Measurements from ENCODE around the gene NFIC.
A peak's percentile ranks its signal among the peaks of the same experiment; 100 is the strongest.

NFIC gene

GRCh38 chr19:3351702-3352447 lies 14.5 kb upstream of the NFIC start:
- H3K36me3 ChIP-seq (ENCODE audit: insufficient read depth, low read length): no peaks in the 10 kb centered on the region
- no peak overlapping the region for H3K9ac ChIP-seq (ENCODE audit: low read length)
- no peak overlapping the region for H3K27ac ChIP-seq (ENCODE audit: low read depth, low read length)
- no peaks in the 10 kb centered on the region for H3K9me3 ChIP-seq (ENCODE audit: low read length)
- H3K4me1 ChIP-seq (ENCODE audit: insufficient read depth, low read length): peaks cover 4% of the 10 kb centered on the region
- H3K4me3 ChIP-seq (ENCODE audit: low read depth in 1 of 2, low read length in 2 of 2): no peak overlapping the region
- H3K27me3 ChIP-seq (ENCODE audit: control insufficient read depth in 1 of 2, insufficient read depth in 2 of 2, low read length in 2 of 2): no peaks in the 10 kb centered on the region

- Histone ChIP-seq H3K36me3 (ENCODE audit: insufficient read depth, low read length) (no peaks in the 10 kb centered on the region), H3K27me3 (ENCODE audit: control insufficient read depth in 1 of 2, insufficient read depth in 2 of 2, low read length in 2 of 2) (no peaks in the 10 kb centered on the region), H3K9me3 (ENCODE audit: low read length) (no peaks in the 10 kb centered on the region), H3K9ac (ENCODE audit: low read length) (no peak overlapping the region), H3K4me3 (ENCODE audit: low read depth in 1 of 2, low read length in 2 of 2) (no peak overlapping the region), H3K4me1 (ENCODE audit: insufficient read depth, low read length) (peaks cover 5% of the 10 kb centered on the region), H3K27ac (ENCODE audit: low read depth, low read length) (no peak overlapping the region)
Observed at GRCh38 chr19:3353493-3353892, 12.9 kb upstream of the NFIC start.

- Histone ChIP-seq H3K4me1 (ENCODE audit: insufficient read depth, low read length) (peaks cover 10% of the 10 kb centered on the region), H3K27ac (ENCODE audit: low read depth, low read length) (no peak overlapping the region), H3K9me3 (ENCODE audit: low read length) (no peaks in the 10 kb centered on the region), H3K4me3 (ENCODE audit: low read depth in 1 of 2, low read length in 2 of 2) (no peak overlapping the region), H3K27me3 (ENCODE audit: control insufficient read depth in 1 of 2, insufficient read depth in 2 of 2, low read length in 2 of 2) (no peaks in the 10 kb centered on the region), H3K36me3 (ENCODE audit: insufficient read depth, low read length) (no peaks in the 10 kb centered on the region), H3K9ac (ENCODE audit: low read length) (no peak overlapping the region)
Observed at GRCh38 chr19:3356805-3357204, 9.6 kb upstream of the NFIC start.

GRCh38 chr19:3357271-3357991 lies 9.0 kb upstream of the NFIC start:
- H3K9ac ChIP-seq (ENCODE audit: low read length): no peak overlapping the region

GRCh38 chr19:3357992-3358688 lies 8.2 kb upstream of the NFIC start:
- no peaks in the 10 kb centered on the region for H3K36me3 ChIP-seq (ENCODE audit: insufficient read depth, low read length)
- H3K27me3 ChIP-seq (ENCODE audit: control insufficient read depth in 1 of 2, insufficient read depth in 2 of 2, low read length in 2 of 2): no peaks in the 10 kb centered on the region
- H3K9ac ChIP-seq (ENCODE audit: low read length): peak overlapping the region; percentile 61
- no peaks in the 10 kb centered on the region for H3K9me3 ChIP-seq (ENCODE audit: low read length)
- H3K4me3 ChIP-seq (ENCODE audit: low read depth in 1 of 2, low read length in 2 of 2): peak overlapping the region; percentile 70 to 79
- H3K27ac ChIP-seq (ENCODE audit: low read depth, low read length): peak overlapping the region; percentile 73
- peaks cover 21% of the 10 kb centered on the region for H3K4me1 ChIP-seq (ENCODE audit: insufficient read depth, low read length)

More at GRCh38 chr19:3357271-3357991, 9.0 kb upstream of the NFIC start:
- H3K27me3 ChIP-seq (ENCODE audit: control insufficient read depth in 1 of 2, insufficient read depth in 2 of 2, low read length in 2 of 2): no peaks in the 10 kb centered on the region
- peak overlapping the region in 1 of 2 donors; percentile 79 for H3K4me3 ChIP-seq (ENCODE audit: low read depth in 1 of 2, low read length in 2 of 2)
- H3K9me3 ChIP-seq (ENCODE audit: low read length): no peaks in the 10 kb centered on the region
- H3K27ac ChIP-seq (ENCODE audit: low read depth, low read length): peak overlapping the region; percentile 59
- H3K36me3 ChIP-seq (ENCODE audit: insufficient read depth, low read length): no peaks in the 10 kb centered on the region
- H3K4me1 ChIP-seq (ENCODE audit: insufficient read depth, low read length): peaks cover 16% of the 10 kb centered on the region

- H3K9me3 ChIP-seq (ENCODE audit: low read length): no peaks in the 10 kb centered on the region
- H3K4me1 ChIP-seq (ENCODE audit: insufficient read depth, low read length): peaks cover 25% of the 10 kb centered on the region
- H3K27me3 ChIP-seq (ENCODE audit: control insufficient read depth in 1 of 2, insufficient read depth in 2 of 2, low read length in 2 of 2): no peaks in the 10 kb centered on the region
- H3K27ac ChIP-seq (ENCODE audit: low read depth, low read length): peak overlapping the region; percentile 73
- H3K9ac ChIP-seq (ENCODE audit: low read length): peak overlapping the region; percentile 61
- H3K36me3 ChIP-seq (ENCODE audit: insufficient read depth, low read length): no peaks in the 10 kb centered on the region
- peak overlapping the region; percentile 70 to 79 for H3K4me3 ChIP-seq (ENCODE audit: low read depth in 1 of 2, low read length in 2 of 2)
Observed at GRCh38 chr19:3358689-3359014, 7.7 kb upstream of the NFIC start.

GRCh38 chr19:3359015-3359918 lies 7.1 kb upstream of the NFIC start:
- Histone ChIP-seq H3K4me3 (ENCODE audit: low read depth in 1 of 2, low read length in 2 of 2) (peak overlapping the region; percentile 75 to 79), H3K36me3 (ENCODE audit: insufficient read depth, low read length) (no peaks in the 10 kb centered on the region), H3K9me3 (ENCODE audit: low read length) (no peaks in the 10 kb centered on the region), H3K27ac (ENCODE audit: low read depth, low read length) (peak overlapping the region; percentile 80), H3K27me3 (ENCODE audit: control insufficient read depth in 1 of 2, insufficient read depth in 2 of 2, low read length in 2 of 2) (no peaks in the 10 kb centered on the region), H3K4me1 (ENCODE audit: insufficient read depth, low read length) (peaks cover 30% of the 10 kb centered on the region), H3K9ac (ENCODE audit: low read length) (peak overlapping the region; percentile 61)

GRCh38 chr19:3359919-3360420 lies 6.4 kb upstream of the NFIC start:
- no peaks in the 10 kb centered on the region for H3K36me3 ChIP-seq (ENCODE audit: insufficient read depth, low read length)
- H3K27me3 ChIP-seq (ENCODE audit: control insufficient read depth in 1 of 2, insufficient read depth in 2 of 2, low read length in 2 of 2): no peaks in the 10 kb centered on the region
- no peaks in the 10 kb centered on the region for H3K9me3 ChIP-seq (ENCODE audit: low read length)
- H3K27ac ChIP-seq (ENCODE audit: low read depth, low read length): peak overlapping the region; percentile 89
- peaks cover 37% of the 10 kb centered on the region for H3K4me1 ChIP-seq (ENCODE audit: insufficient read depth, low read length)
- H3K9ac ChIP-seq (ENCODE audit: low read length): peak overlapping the region; percentile 79
- peak overlapping the region; percentile 75 to 82 for H3K4me3 ChIP-seq (ENCODE audit: low read depth in 1 of 2, low read length in 2 of 2)

- no peaks in the 10 kb centered on the region for H3K9me3 ChIP-seq (ENCODE audit: low read length)
- H3K4me3 ChIP-seq (ENCODE audit: low read depth in 1 of 2, low read length in 2 of 2): peak overlapping the region; percentile 59 to 82
- H3K36me3 ChIP-seq (ENCODE audit: insufficient read depth, low read length): no peaks in the 10 kb centered on the region
- H3K27me3 ChIP-seq (ENCODE audit: control insufficient read depth in 1 of 2, insufficient read depth in 2 of 2, low read length in 2 of 2): no peaks in the 10 kb centered on the region
- H3K4me1 ChIP-seq (ENCODE audit: insufficient read depth, low read length): peaks cover 45% of the 10 kb centered on the region
- H3K9ac ChIP-seq (ENCODE audit: low read length): peak overlapping the region; percentile 79
- peak overlapping the region; percentile 89 for H3K27ac ChIP-seq (ENCODE audit: low read depth, low read length)
Observed at GRCh38 chr19:3360421-3361383, 5.7 kb upstream of the NFIC start.
